GM21447 (cell line): ENCODE data around the gene PUM2.
"Not testable (repeated sequence)": the region's sequence is repeated elsewhere in the genome, so short reads cannot be mapped to it uniquely, and the experiment has no call there.

Experiments used
- ATAC-seq: cut with Tn5 transposase; IDR thresholded peaks from one replicate; pipeline ENCODE4 v1.9.1; 2021; ENCODE audit not compliant: unreplicated experiment

PUM2 gene

GRCh38 chr2:20369366-20369765 is 18.7 kb upstream of the PUM2 start:
- ATAC-seq = no peak

- no peak for ATAC-seq
These were observed 18.1 kb upstream of the PUM2 start for GRCh38 chr2:20368706-20369105.

GRCh38 chr2:20367929-20368328 is 17.3 kb upstream of the PUM2 start:
- ATAC-seq = not testable (repeated sequence)

- no peak for ATAC-seq
These were observed 16.1 kb upstream of the PUM2 start for GRCh38 chr2:20366672-20367116.

GRCh38 chr2:20365249-20365817 is 14.7 kb upstream of the PUM2 start:
- ATAC-seq = peak; percentile 90

- ATAC-seq = no peak
These were observed 12.9 kb upstream of the PUM2 start for GRCh38 chr2:20363578-20363977.

GRCh38 chr2:20362701-20363435 is 12.2 kb upstream of the PUM2 start:
- ATAC-seq = no peak

GRCh38 chr2:20361893-20362292 is 11.2 kb upstream of the PUM2 start:
- no peak for ATAC-seq

- ATAC-seq = no peak
These were observed 8.5 kb upstream of the PUM2 start for GRCh38 chr2:20359096-20359495.

GRCh38 chr2:20357638-20358389 is 7.2 kb upstream of the PUM2 start:
- ATAC-seq = no peak

- no peak for ATAC-seq
These were observed 5.4 kb upstream of the PUM2 start for GRCh38 chr2:20356042-20356441.

- no peak for ATAC-seq
These were observed 4.5 kb upstream of the PUM2 start for GRCh38 chr2:20355131-20355530.

- ATAC-seq = no peak
These were observed 2.8 kb upstream of the PUM2 start for GRCh38 chr2:20353241-20353992.

GRCh38 chr2:20352581-20353216 is 2.1 kb upstream of the PUM2 start:
- ATAC-seq = no peak

- no peak for ATAC-seq
These were observed 1.6 kb upstream of the PUM2 start for GRCh38 chr2:20352230-20352578.

GRCh38 chr2:20351555-20352229 is 1.0 kb upstream of the PUM2 start:
- ATAC-seq = no peak

GRCh38 chr2:20350041-20350712 is 467 bp downstream of the PUM2 start:
- ATAC-seq = peak; percentile 30

- ATAC-seq = no peak
These were observed 1.1 kb downstream of the PUM2 start for GRCh38 chr2:20349513-20349921.

- no peak for ATAC-seq
These were observed 2.1 kb downstream of the PUM2 start for GRCh38 chr2:20348542-20348941.
